UCSD-AML1 (cell line): ENCODE data around the gene SUGCT.

ENCODE experiments used
- DNase-seq: peaks from one replicate; lab custom pipeline; 2025; ENCODE audit not compliant: unreplicated experiment; lab: John Stamatoyannopoulos, UW

Gene SUGCT

DNA sequence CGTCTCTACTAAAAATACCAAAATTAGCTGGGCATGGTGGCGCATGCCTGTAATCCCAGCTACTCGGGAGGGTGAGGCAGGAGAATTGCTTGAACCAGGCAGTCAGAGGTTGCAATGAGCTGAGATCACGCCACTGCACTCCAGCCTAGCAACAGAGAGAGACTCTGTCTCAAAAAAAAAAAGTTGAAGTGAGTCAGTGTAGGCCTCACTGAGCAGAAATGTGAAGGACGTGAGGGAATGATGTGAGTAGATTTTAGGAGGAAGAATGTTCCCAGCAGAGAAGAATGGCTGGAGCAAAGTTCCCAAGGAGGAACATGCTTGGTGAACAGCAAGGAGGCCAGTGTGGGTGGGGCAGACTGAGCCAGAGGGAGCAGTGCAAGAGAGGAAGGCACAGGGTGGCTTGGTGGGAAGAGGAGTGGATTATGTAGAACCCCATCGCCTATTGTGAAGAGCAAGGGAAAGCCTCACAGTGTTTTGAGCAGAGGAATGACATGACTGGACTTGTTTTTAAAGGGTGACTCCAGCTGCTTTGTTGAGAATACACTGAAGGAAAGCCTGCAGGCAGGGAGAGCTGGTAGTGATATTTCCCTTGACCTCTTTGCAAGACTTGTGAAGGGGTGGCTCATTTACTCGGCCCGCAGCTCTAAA, 708.7 kb downstream of the SUGCT start:
- no peak for DNase-seq

DNA sequence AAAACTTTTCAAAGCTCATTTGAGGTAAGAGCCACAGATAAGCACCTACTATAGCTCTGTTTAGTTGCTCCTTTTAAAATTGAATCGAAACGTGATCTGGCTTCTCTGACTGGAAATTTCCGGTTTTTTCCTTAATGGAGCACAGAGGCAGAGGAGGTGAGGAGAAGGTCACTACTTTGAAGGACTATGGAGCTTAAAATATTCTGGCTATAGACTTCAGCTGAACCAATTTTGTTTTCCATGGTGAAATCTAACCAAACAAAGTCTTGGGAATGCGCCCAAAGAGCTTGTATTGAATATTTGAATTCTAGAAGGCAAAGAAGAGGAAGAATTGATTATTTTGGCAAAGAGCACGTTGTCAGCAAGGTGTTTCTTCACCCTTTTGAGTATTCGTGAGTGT, 711.1 kb downstream of the SUGCT start:
- no peak for DNase-seq

DNA sequence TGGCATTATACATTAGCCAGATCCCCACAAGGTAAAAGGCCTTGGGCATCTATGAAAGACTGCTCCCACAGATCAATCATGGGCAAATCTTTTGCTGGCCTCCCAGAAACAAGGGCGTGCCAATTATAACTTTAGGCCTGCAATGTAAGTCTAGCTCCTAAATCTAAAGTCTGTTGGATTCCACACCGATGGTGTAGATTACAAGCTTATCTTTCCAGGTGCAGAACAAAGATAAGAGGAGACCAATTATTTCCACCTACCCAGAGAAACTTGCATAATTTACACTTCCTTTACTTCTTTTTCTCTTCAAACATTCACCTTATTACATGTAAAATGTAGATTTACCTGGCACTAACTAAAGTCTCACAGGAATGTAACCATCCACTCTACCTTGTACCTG, 713.1 kb downstream of the SUGCT start:
- no peak for DNase-seq

DNA sequence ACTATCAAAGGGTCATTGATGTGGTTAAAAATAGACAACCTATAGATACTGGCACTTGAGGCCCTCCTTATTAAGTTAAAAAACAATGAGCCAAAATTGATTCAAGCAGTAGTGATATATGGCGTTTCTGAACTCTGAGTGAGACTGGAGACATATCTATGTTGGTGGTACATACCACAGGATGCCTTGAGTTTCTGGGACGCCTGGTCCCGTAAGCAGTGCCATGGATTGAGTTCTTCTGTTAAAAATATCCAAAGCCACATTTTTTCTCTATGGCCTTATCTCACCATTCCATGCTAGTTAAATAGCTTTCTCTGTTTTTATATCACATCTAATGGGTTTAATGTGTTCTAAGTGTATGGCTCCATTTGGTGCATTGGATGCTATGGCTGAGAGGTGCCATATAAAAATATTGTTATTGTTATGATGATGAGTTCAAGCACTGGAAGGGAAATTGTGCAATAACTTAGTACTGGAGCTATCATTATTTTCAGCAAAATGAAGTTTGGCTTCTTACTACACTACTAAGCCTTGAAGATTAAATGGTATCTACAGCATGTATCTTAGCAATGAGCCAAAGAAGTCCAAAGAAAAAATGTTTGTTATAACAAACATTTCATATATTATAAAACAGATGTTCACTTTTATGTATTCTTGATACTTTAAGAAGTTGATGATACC, 713.9 kb downstream of the SUGCT start:
- no peak for DNase-seq

DNA sequence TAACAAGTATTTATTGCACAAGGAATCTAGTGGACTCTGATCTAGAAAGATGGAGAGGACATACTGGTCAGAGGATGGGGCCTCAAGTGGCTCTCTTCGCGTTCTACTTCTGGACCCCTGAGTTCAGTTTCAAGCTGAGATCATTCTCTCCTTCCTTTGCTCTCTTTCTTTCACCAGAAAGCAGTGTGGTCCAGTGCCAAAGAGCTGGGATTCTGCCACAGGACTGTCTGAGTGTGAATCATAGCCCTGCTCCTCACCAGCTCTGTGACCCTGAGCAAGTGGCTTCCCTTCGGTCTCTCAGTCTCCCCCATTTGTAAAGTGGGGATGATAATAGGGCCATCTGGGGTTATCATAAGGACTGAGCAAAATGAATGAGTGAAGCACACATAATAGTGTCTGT, 715.2 kb downstream of the SUGCT start:
- DNase-seq: no peak

DNA sequence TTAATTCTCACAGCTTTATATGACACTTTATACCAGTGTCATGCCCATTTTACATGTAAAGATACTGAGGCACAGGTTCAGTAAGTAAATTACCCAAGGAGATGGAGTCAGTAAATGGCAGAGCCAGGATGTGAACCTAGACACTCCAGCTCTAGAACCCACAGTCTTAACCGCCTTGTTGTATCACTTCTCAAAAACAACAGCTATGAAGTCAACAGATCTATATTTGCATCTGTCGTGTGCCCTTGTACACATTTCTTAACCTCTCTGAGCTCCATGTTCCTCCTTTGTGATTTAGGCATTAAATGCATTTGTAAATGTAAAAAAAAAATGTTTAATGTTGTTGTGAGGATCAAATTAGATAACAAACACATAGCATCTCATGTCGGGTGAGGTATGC, 716.2 kb downstream of the SUGCT start:
- DNase-seq: no peak

DNA sequence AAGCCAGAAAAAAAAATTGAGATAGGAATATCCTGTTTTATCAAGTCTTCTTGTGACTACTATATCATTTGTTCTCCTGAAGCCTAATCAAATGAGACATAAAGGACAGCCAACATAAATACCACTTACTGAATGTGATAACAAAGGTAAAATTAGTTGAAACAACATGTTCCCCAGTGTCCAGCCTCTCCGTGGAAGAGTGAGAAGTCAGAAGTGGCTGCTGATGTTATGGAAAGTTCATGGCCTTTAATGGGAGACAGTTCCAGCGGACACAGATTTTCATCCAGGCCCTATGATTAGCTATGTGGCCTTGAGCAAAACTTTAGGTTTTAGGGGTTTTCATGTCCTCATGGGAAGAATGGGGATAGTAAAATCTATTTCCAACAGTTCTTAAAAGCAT, 724.3 kb downstream of the SUGCT start:
- DNase-seq: no peak

DNA sequence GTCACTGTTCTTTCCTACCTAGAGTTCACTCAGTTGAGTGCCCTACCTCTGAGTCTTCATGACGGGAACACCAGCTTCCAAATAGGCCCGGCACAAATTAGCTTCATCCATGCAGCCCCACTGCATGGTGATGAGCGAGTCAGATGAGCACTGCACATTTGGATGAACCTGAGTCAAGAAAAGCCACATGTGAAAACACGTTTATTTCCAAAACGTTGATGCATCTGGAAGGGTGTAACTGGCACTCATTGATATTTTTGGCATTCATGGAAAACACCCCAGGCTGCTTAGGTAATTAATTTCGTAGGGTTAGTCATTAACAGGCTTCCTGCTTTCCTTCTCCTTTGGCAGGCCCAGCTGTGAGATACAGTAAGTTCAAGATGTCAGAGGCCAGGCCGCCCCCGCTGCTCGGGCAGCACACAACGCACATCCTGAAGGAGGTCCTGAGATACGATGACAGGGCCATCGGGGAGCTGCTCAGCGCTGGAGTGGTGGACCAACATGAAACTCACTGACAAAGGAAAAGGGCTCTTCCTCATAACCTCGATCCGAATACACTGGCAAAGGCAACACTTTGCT, 725.2 kb downstream of the SUGCT start:
- no peak for DNase-seq

DNA sequence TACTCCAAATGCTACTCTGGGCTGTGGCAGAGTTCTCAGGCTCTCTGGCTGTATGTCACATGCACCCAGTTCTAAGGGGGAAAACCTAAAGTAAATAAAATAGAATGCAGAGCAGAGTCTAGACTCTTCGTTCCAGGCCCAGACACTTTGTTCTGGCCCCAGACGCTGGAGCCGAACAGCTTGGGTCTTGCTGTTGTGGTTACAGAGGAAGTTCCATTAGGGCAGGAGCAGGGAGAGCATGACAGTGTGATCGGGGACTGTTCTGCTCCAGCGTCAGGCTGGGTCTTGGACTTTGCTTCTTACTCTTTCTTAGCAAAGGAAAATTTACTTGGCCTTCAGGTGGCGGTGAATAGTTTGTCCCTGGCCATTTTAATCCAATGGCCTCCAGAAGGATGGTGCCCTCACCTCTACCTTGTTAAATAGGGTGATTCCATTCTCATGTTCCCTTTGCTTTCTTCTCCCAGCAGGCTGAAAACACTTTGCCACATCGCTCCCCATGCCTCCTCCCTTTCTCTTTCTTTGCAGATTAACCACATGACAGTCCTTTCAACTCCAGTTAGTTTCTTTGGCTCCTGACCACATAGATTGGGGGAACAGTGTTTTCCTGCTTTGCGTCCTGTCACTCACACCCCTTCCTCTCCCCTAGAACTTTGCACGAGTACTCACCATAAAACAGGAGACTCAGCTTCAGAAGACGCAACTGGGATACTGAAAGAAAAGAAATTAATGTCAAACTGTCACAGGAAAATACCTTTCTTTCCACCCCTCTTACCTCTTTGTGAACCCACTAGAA, 730.8 kb downstream of the SUGCT start:
- no peak for DNase-seq

DNA sequence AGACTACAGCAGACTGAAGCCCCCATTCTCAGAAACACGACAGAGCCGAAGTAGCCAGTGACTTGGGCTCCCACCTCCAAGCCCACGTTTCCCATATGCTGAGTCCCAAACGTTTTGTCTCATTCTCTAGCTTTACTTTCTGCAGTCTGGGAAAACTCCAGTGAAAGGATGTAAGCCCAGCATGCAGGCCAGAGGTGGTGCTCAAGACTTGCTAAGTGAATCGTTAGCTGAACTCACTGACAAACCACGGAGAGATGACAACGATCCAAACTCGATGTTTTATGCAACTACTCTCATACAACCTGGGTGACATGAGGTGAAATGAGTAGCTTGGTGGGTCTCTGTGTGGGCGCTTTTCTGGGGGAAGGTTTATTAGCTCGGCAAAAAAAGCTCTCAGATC, 731.8 kb downstream of the SUGCT start:
- DNase-seq: no peak

DNA sequence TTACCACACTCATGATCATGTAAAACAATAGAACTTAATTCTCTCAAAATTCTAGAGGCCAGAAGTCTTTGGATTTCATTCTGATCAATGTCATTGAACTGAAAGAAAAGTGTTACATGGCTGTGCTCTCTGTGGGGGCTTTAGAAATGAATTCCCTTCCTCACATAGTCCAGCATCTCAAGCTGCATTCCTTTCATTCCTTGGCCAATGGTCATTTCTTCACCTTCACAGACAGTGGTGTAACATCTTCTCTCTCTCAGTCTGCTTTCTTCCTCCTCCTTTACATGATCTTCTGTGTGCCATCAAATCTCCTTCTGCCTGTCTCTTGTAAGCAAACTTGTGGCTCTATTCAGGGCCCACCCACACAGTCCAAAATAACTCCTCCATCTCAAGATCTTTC, 735.3 kb downstream of the SUGCT start:
- no peak for DNase-seq

DNA sequence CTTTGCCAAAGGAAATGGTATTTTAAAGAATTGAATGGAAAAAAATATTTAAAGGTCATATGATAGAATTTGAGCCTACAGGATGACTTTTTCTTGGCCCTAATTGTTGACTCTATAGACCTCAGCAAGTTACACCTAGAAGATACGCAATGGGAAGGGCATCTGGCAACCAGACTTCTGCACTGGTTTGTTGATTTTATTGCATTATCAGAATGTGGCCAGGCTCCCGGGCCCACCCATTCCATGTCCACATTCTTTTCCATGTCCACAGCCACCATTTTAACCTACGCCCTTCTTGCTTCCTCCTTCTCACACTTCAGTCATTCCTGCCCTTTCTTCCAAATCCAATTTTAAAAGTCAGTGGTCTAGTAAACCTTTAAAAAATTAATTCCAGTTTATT, 738.4 kb downstream of the SUGCT start:
- DNase-seq: no peak

DNA sequence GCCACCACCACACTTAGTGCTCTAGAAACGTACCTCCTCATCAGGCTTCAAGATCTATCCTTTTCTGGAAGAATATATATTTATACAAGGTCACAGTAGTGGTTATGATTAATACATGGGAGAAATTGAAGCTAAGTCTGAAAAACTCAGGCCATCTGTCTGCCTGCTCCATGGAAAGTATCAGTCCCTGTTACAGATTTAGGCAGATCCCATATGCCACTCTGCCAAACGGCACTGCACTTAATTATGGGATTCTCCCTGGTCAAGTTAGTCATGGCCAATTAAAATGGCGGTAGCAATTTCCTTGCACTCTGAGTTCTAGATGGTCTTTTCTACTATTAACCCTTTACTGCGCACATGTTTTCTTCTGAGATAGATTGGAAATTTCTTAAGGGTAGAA, 740.0 kb downstream of the SUGCT start:
- DNase-seq: no peak

DNA sequence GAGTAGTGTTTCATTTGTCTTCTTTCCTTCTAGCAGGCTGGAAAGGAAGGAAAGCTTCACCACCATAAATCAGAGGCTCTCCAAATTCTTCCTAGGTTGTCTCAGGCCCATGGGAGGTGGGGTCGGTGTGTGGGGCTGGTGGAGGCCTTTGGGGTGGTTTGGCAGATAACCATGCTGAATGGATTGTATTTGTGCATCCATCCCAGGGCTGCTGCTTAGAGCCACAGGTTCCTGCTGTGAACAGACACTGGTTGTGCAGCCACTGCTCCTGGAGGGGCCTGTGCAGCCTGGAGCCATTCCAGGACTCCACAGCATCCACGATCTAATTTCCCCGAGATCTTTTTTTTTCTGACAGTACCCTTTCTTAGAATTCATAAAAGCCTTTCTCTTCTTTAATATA, 741.8 kb downstream of the SUGCT start:
- no peak for DNase-seq

DNA sequence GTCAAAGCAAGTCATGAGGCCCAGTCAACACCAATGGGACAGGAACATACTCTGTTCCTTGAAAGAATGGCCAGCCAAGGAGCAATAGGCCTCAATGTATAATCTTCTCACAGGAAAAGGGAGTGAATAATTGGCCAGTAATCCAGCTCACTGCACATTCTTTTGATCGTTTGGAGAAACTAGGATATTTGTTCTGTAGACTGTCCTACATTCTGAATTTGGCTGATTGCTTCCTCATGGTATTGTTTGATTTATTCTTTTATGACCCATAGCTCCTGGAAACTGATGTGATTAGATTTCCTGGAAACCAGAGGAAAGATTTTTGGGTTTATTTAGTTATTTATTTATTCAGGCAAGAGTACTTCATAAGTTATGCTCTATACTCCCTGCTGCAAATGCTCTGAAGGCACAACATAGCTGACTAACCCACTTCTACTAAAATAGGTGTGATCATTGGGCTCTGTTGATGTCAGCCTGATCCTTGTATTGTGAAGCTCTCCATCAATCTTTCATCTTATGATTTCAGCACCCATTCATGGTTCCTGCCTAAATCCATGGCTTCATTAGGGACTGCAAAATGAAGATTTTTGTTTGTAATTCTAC, 745.2 kb downstream of the SUGCT start:
- no peak for DNase-seq

DNA sequence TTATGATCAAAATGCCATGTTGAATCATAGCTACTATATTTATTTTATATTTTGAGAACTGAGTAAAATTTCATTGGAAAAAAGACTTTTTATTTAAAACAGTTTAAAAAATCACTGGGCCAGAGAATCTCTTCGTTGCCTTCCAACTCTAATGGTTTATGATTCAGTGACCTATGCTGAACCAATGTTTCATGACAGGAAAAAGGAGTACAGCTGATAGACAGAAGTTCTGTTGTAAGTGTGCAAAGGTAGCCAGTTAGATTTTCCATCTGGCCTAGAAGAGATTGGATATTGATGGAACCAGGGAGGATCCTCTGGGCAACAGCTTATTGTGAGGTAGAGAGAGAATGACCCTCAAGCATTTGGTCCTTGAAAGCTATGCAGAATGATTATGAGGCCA, 745.8 kb downstream of the SUGCT start:
- no peak for DNase-seq

DNA sequence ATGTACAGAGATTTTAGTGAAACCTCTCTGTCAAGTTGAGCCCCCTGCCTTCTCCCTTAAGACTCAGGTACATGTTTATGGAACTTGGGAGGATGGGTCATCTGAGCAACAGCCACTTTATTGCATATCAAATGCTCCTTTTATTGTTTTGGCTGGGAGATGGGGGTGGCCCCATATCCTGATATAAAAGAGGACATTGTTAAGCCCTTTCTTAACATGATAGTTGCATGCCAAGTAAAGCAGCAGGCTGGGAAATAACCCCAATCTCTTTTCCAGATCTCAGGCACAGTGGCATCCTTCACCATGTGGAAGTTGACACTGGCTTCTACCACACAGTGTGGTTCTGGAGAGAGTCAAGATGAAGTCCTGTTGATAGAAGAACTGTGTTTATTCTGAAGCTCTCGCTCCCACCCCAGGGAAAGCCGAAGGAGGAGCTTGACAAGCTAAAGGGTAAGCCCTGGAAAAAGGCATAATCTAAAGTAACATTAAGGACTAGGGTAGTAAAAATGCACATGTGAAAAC, 746.7 kb downstream of the SUGCT start:
- no peak for DNase-seq

DNA sequence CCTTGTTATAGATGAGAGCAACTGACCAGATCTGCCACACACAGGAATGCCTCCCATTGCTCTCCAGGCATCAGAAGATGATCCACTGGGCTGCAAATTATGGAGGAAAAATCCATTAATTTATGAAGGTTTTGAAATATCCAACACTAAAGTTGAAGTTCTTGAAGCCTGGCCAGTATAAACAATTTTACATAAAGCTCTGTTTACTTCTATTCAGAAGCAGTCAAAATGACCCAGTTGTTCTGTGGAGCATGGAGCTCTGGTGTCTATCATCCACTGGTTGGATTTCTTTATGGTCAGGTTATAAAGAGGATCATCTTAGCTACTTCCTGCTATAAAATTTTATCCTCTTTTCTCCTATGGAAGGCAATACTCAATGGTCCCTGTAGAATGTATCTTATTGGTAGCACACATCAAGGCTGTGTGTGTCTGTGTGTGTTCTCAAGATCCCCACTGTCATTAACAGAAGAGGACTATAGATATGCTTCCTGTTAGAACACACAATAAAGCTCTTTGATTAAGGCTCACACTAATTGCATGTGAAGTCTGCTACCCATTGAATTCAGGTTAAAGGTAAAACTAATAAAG, 747.4 kb downstream of the SUGCT start:
- no peak for DNase-seq

DNA sequence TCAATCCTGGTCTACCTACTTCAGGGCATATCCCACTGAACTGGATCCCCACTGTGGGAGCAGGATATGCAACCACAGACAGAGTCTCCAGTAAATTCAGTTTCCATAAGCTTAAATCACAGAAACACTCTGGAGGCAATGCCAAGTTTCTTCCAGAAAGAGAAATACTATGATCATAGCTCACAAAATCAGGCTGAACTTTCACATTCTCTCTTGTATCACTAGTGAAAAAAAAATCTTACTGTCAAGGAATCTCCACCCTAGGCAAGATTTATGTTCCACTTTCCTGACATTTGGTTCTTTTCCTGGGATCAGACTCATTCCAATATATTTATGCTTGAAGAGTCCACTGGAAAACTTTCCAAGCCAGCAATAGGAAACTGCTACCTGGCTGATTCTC, 749.0 kb downstream of the SUGCT start:
- DNase-seq: no peak

DNA sequence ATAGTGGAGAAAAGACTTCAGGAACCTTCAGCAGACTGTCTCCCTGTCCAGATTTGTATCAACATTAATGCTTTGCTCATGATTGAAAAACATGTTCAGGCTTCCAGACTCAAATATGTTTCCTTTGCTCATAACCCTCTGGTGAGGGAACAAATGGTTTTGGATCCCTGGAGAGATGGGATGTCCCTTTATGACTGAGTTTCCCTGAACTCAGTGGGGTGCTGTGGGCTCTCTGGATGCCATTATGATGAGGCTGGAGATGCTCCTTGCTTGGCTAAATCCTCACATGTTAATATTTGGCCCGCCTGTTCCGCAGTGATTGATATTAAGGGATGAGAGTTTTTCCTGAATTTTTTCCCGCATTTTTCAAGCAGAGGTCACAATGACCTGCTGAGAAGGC, 749.4 kb downstream of the SUGCT start:
- no peak for DNase-seq

DNA sequence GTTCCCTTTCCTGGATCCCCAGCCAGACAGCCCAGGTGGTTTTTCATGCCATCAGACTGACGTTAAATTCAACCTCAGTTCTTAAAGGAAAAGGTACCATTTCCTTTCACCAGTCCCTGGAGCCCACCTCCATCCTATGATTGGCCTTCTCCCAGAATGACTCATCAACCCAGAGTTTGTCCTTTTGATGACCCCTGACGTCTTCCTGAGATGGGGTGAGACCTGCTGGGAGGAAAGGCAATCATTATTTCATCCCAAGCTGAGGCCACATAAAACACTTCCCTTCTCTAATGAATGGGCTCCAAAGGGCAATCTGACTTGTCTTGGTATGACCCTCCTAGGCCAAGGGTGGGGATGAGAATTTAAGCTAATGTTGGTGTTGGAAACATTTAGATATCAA, 750.7 kb downstream of the SUGCT start:
- DNase-seq: no peak
